GM12878 (cell line): ENCODE results near the gene BRF1.

Experiments
- CTCF ChIP-seq, 3 experiments: IDR thresholded peaks in 2 of 3; conservative IDR thresholded peaks in 1 of 3; 2 replicates each; pipeline ENCODE4 v1.5.1; 2011; ENCODE audit warnings: low read depth in 3 of 3, low read length in 3 of 3, mild to moderate bottlenecking in 3 of 3, control low read depth in 2 of 3, moderate library complexity in 2 of 3, inconsistent platforms in 1 of 3, mixed read lengths in 1 of 3; ENCODE audit not compliant: control insufficient read depth in 2 of 3, insufficient read depth in 1 of 3; ENCODE audit errors: extremely low read depth in 1 of 3
- REST ChIP-seq: IDR thresholded peaks from 2 replicates; pipeline ENCODE4 v1.6.1; 2012; ENCODE audit warnings: mild to moderate bottlenecking, low read depth, low read length
- SMC3 ChIP-seq: IDR thresholded peaks from 2 replicates; pipeline ENCODE4 v1.6.1; 2011; ENCODE audit warnings: low read length, improper control_type of control experiment, borderline replicate concordance
- ZBTB33 ChIP-seq: fragments of 450-650 bp; IDR thresholded peaks from 2 replicates; pipeline ENCODE4 v1.6.1; 2017; ENCODE audit warnings: mild to moderate bottlenecking

- TF ChIP-seq SMC3 (no peak), CTCF (IDR thresholded peaks at IDR 0.05 in 2 of 3, conservative IDR thresholded peaks at IDR 0.05 in 1 of 3; ENCODE audit: control insufficient read depth in 2 of 3, extremely low read depth in 1 of 3, insufficient read depth in 1 of 3, low read depth in 3 of 3, low read length in 3 of 3) (no peak), REST (no peak), ZBTB33 (no peak)
Measured at GRCh38 chr14:105181549-105182295, 119.1 kb downstream of the BRF1 start.
